K562 (cell line): Measurements from ENCODE around the gene TBC1D5. TPM values are rescaled to one million over a fixed set of nuclear protein-coding genes. Genes with fewer than 3 reads are reported as not detected.

Experiments used
- ATAC-seq: fragments of 200-7000 bp; cut with Tn5 transposase; 3 replicates; pipeline ENCODE4 v1.9.1; 2020; ENCODE audit warnings: moderate library complexity
- BruUV-seq: library from RNA; stranded (reverse); fragments of 400-500 nt; replicated peaks from 2 replicates; lab custom pipeline; 2021; lab: Mats Ljungman, UMichigan
- CTCF ChIA-PET: fragments of 300-600 bp; formaldehyde crosslinking; extraction: SDS; loops from one replicate; lab custom pipeline; 2021; ENCODE audit warnings: low intra/inter-chr PET ratio; lab: Yijun Ruan, JAX
- POLR2A ChIA-PET: fragments of 300-600, 350-650 bp; sonication (Branson Sonifier 250); formaldehyde crosslinking; extraction: SDS; loops from one replicate; lab custom pipeline; 2021; ENCODE audit warnings: antibody characterized with exemption, inconsistent platforms; lab: Yijun Ruan, JAX
- DNase-seq, 4 experiments: peaks; one replicate each; pipeline versions ENCODE4 v3.0.0 to v3.0.0-alpha.2; 2011 to 2018; ENCODE audit warnings: low spot score in 3 of 4, mixed read lengths in 3 of 4; ENCODE audit errors: extremely low read depth in 1 of 4
- FAIRE-seq: peaks from 2 replicates; lab custom pipeline; 2011; peaks lifted over from hg19 to GRCh38; lab: Jason Lieb, UNC
- H2AFZ ChIP-seq: 2 replicates; pipeline ENCODE4 v1.6.0; 2011; ENCODE audit warnings: low read depth, low read length, control low read depth, inconsistent platforms
- H3K27ac ChIP-seq: fragments of 200-600 bp; 3 replicates; pipeline ENCODE4 v1.8.0; 2011; ENCODE audit warnings: low read depth, mild to moderate bottlenecking, control low read depth, inconsistent platforms, low read length, moderate library complexity, mixed read lengths; ENCODE audit errors: extremely low read depth
- H3K27me3 ChIP-seq, 2 experiments: fragments of 300-600 bp in 1 of 2; 2 replicates in 1 of 2; 3 replicates in 1 of 2; pipeline versions ENCODE4 v1.6.0 to v1.8.0; 2011; ENCODE audit warnings: inconsistent platforms in 2 of 2, low read length in 2 of 2, mild to moderate bottlenecking in 1 of 2, mixed read lengths in 1 of 2, moderate library complexity in 1 of 2; ENCODE audit not compliant: control insufficient read depth in 2 of 2, insufficient read depth in 2 of 2
- H3K36me3 ChIP-seq: fragments of 300-600 bp; 3 replicates; pipeline ENCODE4 v1.8.0; 2011; ENCODE audit warnings: mild to moderate bottlenecking, low read length, inconsistent platforms; ENCODE audit not compliant: control insufficient read depth, insufficient read depth
- H3K4me1 ChIP-seq, 2 experiments: fragments of 200-600 bp in 1 of 2; replicated peaks in 1 of 2; 2 replicates in 1 of 2; 3 replicates in 1 of 2; pipeline versions ENCODE4 v1.5.1 to v1.8.0; 2011; ENCODE audit warnings: inconsistent platforms in 2 of 2, low read length in 2 of 2, mild to moderate bottlenecking in 1 of 2, mixed read lengths in 1 of 2, moderate library complexity in 1 of 2; ENCODE audit not compliant: control insufficient read depth in 2 of 2, insufficient read depth in 2 of 2
- H3K4me2 ChIP-seq: 2 replicates; pipeline ENCODE4 v1.6.1; 2011; ENCODE audit warnings: low read length, control low read depth, inconsistent platforms, mixed read lengths; ENCODE audit not compliant: insufficient read depth
- H3K4me3 ChIP-seq: fragments of 200-600 bp; sonication (generic), shearing (Covaris generic); 2 replicates; pipeline ENCODE4 v1.5.1; 2016; ENCODE audit warnings: control low read depth, inconsistent platforms
- H3K79me2 ChIP-seq: fragments of 200-600 bp; 3 replicates; pipeline ENCODE4 v1.8.0; 2011; ENCODE audit warnings: low read length, inconsistent platforms; ENCODE audit not compliant: control insufficient read depth, insufficient read depth
- H3K9ac ChIP-seq, 2 experiments: 2 replicates each; pipeline versions ENCODE4 v1.6.0 to v1.6.1; 2011; ENCODE audit warnings: low read depth in 2 of 2, low read length in 2 of 2, control low read depth in 1 of 2, inconsistent platforms in 1 of 2, mild to moderate bottlenecking in 1 of 2, mixed read lengths in 1 of 2; ENCODE audit not compliant: insufficient read depth in 1 of 2
- H3K9me1 ChIP-seq: one replicate; pipeline ENCODE4 v1.6.0; 2011; ENCODE audit warnings: inconsistent platforms, mild to moderate bottlenecking, low read length, moderate library complexity; ENCODE audit not compliant: control insufficient read depth, insufficient read depth
- H3K9me3 ChIP-seq: replicated peaks from 2 replicates; pipeline ENCODE4 v1.5.1; 2011; ENCODE audit warnings: low read depth, low read length, inconsistent platforms; ENCODE audit not compliant: control insufficient read depth, insufficient read depth
- H4K20me1 ChIP-seq: replicated peaks from 2 replicates; pipeline ENCODE4 v1.6.1; 2011; ENCODE audit warnings: low read length, inconsistent platforms, mixed read lengths; ENCODE audit not compliant: control insufficient read depth, insufficient read depth
- BRD4 ChIP-seq: fragments of 200-600 bp; sonication (generic); IDR thresholded peaks from 2 replicates; pipeline ENCODE4 v1.6.1; 2017; ENCODE audit warnings: inconsistent platforms
- CHD2 ChIP-seq: IDR thresholded peaks from 2 replicates; pipeline ENCODE4 v1.6.1; 2011; ENCODE audit warnings: low read depth, low read length
- E2F3 ChIP-seq: fragments of 250-450 bp; sonication (Bioruptor Pico); IDR thresholded peaks from 2 replicates; pipeline ENCODE4 v1.4.0; 2020; ENCODE audit warnings: mild to moderate bottlenecking
- FOSL1 ChIP-seq: fragments of 200-800 bp; sonication (Bioruptor generic); conservative IDR thresholded peaks from 2 replicates; pipeline ENCODE4 v1.6.1; 2016; ENCODE audit warnings: missing genetic modification characterization, missing compliant biosample characterization
- HDAC6 ChIP-seq: IDR thresholded peaks from 2 replicates; pipeline ENCODE4 v1.6.1; 2012; ENCODE audit warnings: low read depth, mild to moderate bottlenecking, control low read depth, inconsistent platforms, low read length, moderate library complexity
- HMBOX1 ChIP-seq: sonication (generic); IDR thresholded peaks from 2 replicates; pipeline ENCODE4 v1.6.1; 2016
- KAT8 ChIP-seq: fragments of 450-650 bp; IDR thresholded peaks from 2 replicates; pipeline ENCODE4 v1.6.1; 2016; ENCODE audit warnings: low read depth, mild to moderate bottlenecking
- MLX ChIP-seq, 2 experiments: fragments of 450-650 bp in 1 of 2; sonication (generic) in 1 of 2; formaldehyde crosslinking; conservative IDR thresholded peaks; 2 replicates each; pipeline versions ENCODE4 v1.4.0 to v1.8.1; 2020 to 2022; ENCODE audit warnings: mild to moderate bottlenecking in 1 of 2, missing genetic modification reagents in 1 of 2
- NR1H2 ChIP-seq: sonication (generic); formaldehyde crosslinking; IDR thresholded peaks from 2 replicates; pipeline ENCODE4 v1.4.0; 2020; ENCODE audit warnings: mild to moderate bottlenecking, missing genetic modification reagents
- PCBP2 ChIP-seq: fragments of 200-400 bp; formaldehyde crosslinking; IDR thresholded peaks from 2 replicates; pipeline ENCODE4 v1.6.1; 2018; ENCODE audit warnings: low read length, low read depth, mild to moderate bottlenecking, moderate library complexity; ENCODE audit not compliant: poor library complexity, severe bottlenecking
- SAP30 ChIP-seq: fragments of 200-600 bp; sonication (generic); IDR thresholded peaks from 2 replicates; pipeline ENCODE4 v1.6.1; 2012; ENCODE audit warnings: borderline replicate concordance, low read depth, mild to moderate bottlenecking, moderate library complexity, low read length, control low read depth, inconsistent platforms; ENCODE audit not compliant: insufficient read depth, poor library complexity, severe bottlenecking
- TRIM24 ChIP-seq, 2 experiments: fragments of 450-650 bp; IDR thresholded peaks; 2 replicates each; pipeline ENCODE4 v1.6.1; 2016
- ZKSCAN1 ChIP-seq: fragments of 150-350 bp; IDR thresholded peaks from 2 replicates; pipeline ENCODE4 v1.6.1; 2016; ENCODE audit warnings: low read depth, low read length
- ZNF140 ChIP-seq: fragments of 250-450 bp; sonication (Bioruptor Pico); IDR thresholded peaks from 2 replicates; pipeline ENCODE4 v1.8.0; 2021; ENCODE audit warnings: moderate library complexity, mild to moderate bottlenecking, inconsistent platforms
- ZNF445 ChIP-seq: fragments of 250-450 bp; sonication (Bioruptor Pico); IDR thresholded peaks from 2 replicates; pipeline ENCODE4 v1.4.0; 2020; ENCODE audit warnings: low read depth, mild to moderate bottlenecking, moderate library complexity
- ZNF77 ChIP-seq: fragments of 250-450 bp; sonication (Bioruptor Pico); IDR thresholded peaks from 2 replicates; pipeline ENCODE4 v1.5.0; 2020
- WGBS: fragments of 100-300 bp; shearing (Covaris generic); methylation state at CpG from one replicate; pipeline ENCODE4 v1.1.6; 2016; ENCODE audit warnings: low coverage, mixed read lengths; ENCODE audit not compliant: insufficient coverage; ENCODE audit errors: missing lambda C conversion rate; 5-methylcytosine and 5-hydroxymethylcytosine counted together
- in situ Hi-C: fragments of 300-500 bp; cut with MboI; formaldehyde crosslinking; loops from 4 replicates; pipeline ENCODE4 v1.15.0; 2018; ENCODE audit warnings: inconsistent platforms, mixed read lengths
- intact Hi-C: fragments of 100-400 bp; cut with micrococcal nuclease; formaldehyde crosslinking; loops from 2 replicates; pipeline ENCODE4 v1.14.2; 2022
- polyA plus RNA-seq, 8 experiments: library from polyadenylated mRNA; depleted of rRNA in 4 of 8; stranded (reverse) in 5 of 8; unstranded in 3 of 8; fragments of >200 nt; fragmentation: Nextera tagmentation in 2 of 8; fragmentation: Illumina TruSeq in 1 of 8; extraction: Ambion mirVana in 2 of 8; extraction: Trizol in 1 of 8; gene quantifications; 2 replicates each; pipeline versions ENCODE4 v1.2.1 to v1.2.3, GENCODE V29; 2011 to 2014; ENCODE audit warnings: inconsistent platforms in 1 of 8, missing spikeins in 1 of 8
- total RNA-seq, 7 experiments: library from RNA; depleted of rRNA in 6 of 7; stranded (reverse); fragments of >200 nt in 6 of 7; fragmentation: Illumina TruSeq in 2 of 7; extraction: Trizol in 2 of 7; gene quantifications; 2 replicates each; pipeline versions ENCODE4 v1.2.1 to v1.2.3, GENCODE V29; 2011 to 2021; ENCODE audit warnings: low replicate concordance in 1 of 7

Gene TBC1D5
- total and polyA plus RNA-seq, 9 of the 15 experiments (the other 6 are each of a cell fraction or from before 2014, with no cell fraction given) = 2.9 to 38.1 (median 25.6) TPM

GRCh38 chr3:17302774-17303173 lies 439.7 kb downstream of the TBC1D5 start (continued):
- TF ChIP-seq NR1H2 (CRISPR knock-in tag) = no peak
- TF ChIP-seq KAT8 = no peak

- DNase-seq = no peak
- H3K27ac ChIP-seq = no peak overlapping the region
- FAIRE-seq = no peak
- no peak overlapping the region for H2AFZ ChIP-seq
- BruUV-seq = no TSS peak
- H3K9ac ChIP-seq = no peak overlapping the region
- no peaks in the 10 kb centered on the region for H3K79me2 ChIP-seq
- no peak for ATAC-seq
- ChIA-PET CTCF (interaction anchor here (0.6 kb wide), 1 partner anchor 13 kb away, joined by 3 read pairs; no protein-coding TSS in a partner anchor), POLR2A (no interaction called here)
- no peaks in the 10 kb centered on the region for H3K27me3 ChIP-seq
- no peaks in the 10 kb centered on the region for H3K36me3 ChIP-seq
- WGBS = 9% methylated on average over 2 of the region's 2 CpGs
- no peaks in the 10 kb centered on the region for H3K9me1 ChIP-seq
- no peaks in the 10 kb centered on the region for H4K20me1 ChIP-seq
- TF ChIP-seq ZKSCAN1 (no peak), ZNF77 (no peak), BRD4 (no peak), FOSL1 (tag) (no peak), HMBOX1 (no peak), ZNF140 (CRISPR knock-in tag) (no peak), MLX (CRISPR knock-in tag; conservative IDR thresholded peaks at IDR 0.05) (no peak), HDAC6 (no peak), CHD2 (no peak), E2F3 (CRISPR knock-in tag) (no peak), SAP30 (no peak), TRIM24 (IDR thresholded peaks at IDR 0.05) (no peak), ZNF445 (no peak), PCBP2 (no peak)
- TF ChIP-seq, all 486 proteins: peak for 0
- H3K4me1 ChIP-seq = no peaks in the 10 kb centered on the region
- in situ Hi-C loops = no loop called here
- no peak overlapping the region for H3K4me3 ChIP-seq
- H3K9me3 ChIP-seq = no peaks in the 10 kb centered on the region
- intact Hi-C loops = no loop called here
- no peak overlapping the region for H3K4me2 ChIP-seq
Measured at GRCh38 chr3:17302170-17302569, 440.3 kb downstream of the TBC1D5 start.
